ENCODE results near the gene CIRBP.
"Not testable (repeated sequence)": the region's sequence is repeated elsewhere in the genome, so short reads cannot be mapped to it uniquely, and the experiment has no call there.

CIRBP gene

GRCh38 chr19:1295169-1296012 is 26.3 kb downstream of the CIRBP start:
- H3K4me3 ChIP-seq = no peak overlapping the region
- peak overlapping the region; percentile 92 for H3K4me2 ChIP-seq
- peaks cover 56% of the 10 kb centered on the region for H4K20me1 ChIP-seq
- H3K9ac ChIP-seq = no peak overlapping the region
- H3K9me3 ChIP-seq = no peaks in the 10 kb centered on the region
- H3K27ac ChIP-seq = no peak overlapping the region
- no peak for TF ChIP-seq Cebpa-rat (IDR thresholded peaks at IDR 0.05)
- H3K4me1 ChIP-seq = peaks cover 63% of the 10 kb centered on the region
- peaks cover 42% of the 10 kb centered on the region for H3K27me3 ChIP-seq
- peaks cover 4% of the 10 kb centered on the region; the same call in 1 of the 2 replicates for H3K36me3 ChIP-seq

GRCh38 chr19:1296078-1296477 is 26.9 kb downstream of the CIRBP start:
- peaks cover 35% of the 10 kb centered on the region for H3K27me3 ChIP-seq
- no peak overlapping the region; the same call in 1 of the 2 replicates for H3K4me3 ChIP-seq
- H3K36me3 ChIP-seq = peaks cover 4% of the 10 kb centered on the region; the same call in 1 of the 2 replicates
- peak overlapping the region; percentile 69 for H3K4me2 ChIP-seq
- H3K9ac ChIP-seq = no peak overlapping the region
- H3K4me1 ChIP-seq = peaks cover 56% of the 10 kb centered on the region
- H3K27ac ChIP-seq = no peak overlapping the region
- peaks cover 49% of the 10 kb centered on the region for H4K20me1 ChIP-seq
- no peak for TF ChIP-seq Cebpa-rat (IDR thresholded peaks at IDR 0.05)
- H3K9me3 ChIP-seq = no peaks in the 10 kb centered on the region

- Histone ChIP-seq H3K4me2 (peak overlapping the region; percentile 69), H4K20me1 (peaks cover 42% of the 10 kb centered on the region)
Observed at GRCh38 chr19:1296575-1297271, 27.6 kb downstream of the CIRBP start.

GRCh38 chr19:1298235-1298634 is 29.1 kb downstream of the CIRBP start:
- Histone ChIP-seq H3K4me2 (no peak overlapping the region), H3K36me3 (peaks cover 4% of the 10 kb centered on the region; the same call in 1 of the 2 replicates), H3K4me1 (peaks cover 35% of the 10 kb centered on the region), H3K27me3 (peaks cover 14% of the 10 kb centered on the region; the same call in 1 of the 2 replicates), H3K4me3 (no peak overlapping the region), H3K27ac (no peak overlapping the region), H3K9me3 (no peaks in the 10 kb centered on the region), H4K20me1 (peaks cover 27% of the 10 kb centered on the region), H3K9ac (no peak overlapping the region)
- TF ChIP-seq Cebpa-rat (IDR thresholded peaks at IDR 0.05) = no peak

More at GRCh38 chr19:1296575-1297271, 27.6 kb downstream of the CIRBP start:
- peaks cover 50% of the 10 kb centered on the region for H3K4me1 ChIP-seq
- H3K27ac ChIP-seq = no peak overlapping the region
- H3K4me3 ChIP-seq = no peak overlapping the region; the same call in 1 of the 2 replicates
- H3K9ac ChIP-seq = no peak overlapping the region
- H3K9me3 ChIP-seq = no peaks in the 10 kb centered on the region
- H3K36me3 ChIP-seq = peaks cover 4% of the 10 kb centered on the region; the same call in 1 of the 2 replicates
- TF ChIP-seq Cebpa-rat (IDR thresholded peaks at IDR 0.05) = no peak
- H3K27me3 ChIP-seq = peaks cover 29% of the 10 kb centered on the region

GRCh38 chr19:1299801-1300200 is 30.7 kb downstream of the CIRBP start:
- H3K36me3 ChIP-seq = peaks cover 4% of the 10 kb centered on the region; the same call in 1 of the 2 replicates
- H3K9ac ChIP-seq = no peak overlapping the region
- H3K4me3 ChIP-seq = no peak overlapping the region
- H3K4me1 ChIP-seq = peaks cover 19% of the 10 kb centered on the region
- H3K9me3 ChIP-seq = no peaks in the 10 kb centered on the region
- no peak overlapping the region for H3K4me2 ChIP-seq
- H4K20me1 ChIP-seq = peaks cover 12% of the 10 kb centered on the region; the same call in 1 of the 2 replicates
- TF ChIP-seq Cebpa-rat (IDR thresholded peaks at IDR 0.05) = no peak
- H3K27me3 ChIP-seq = peaks cover 2% of the 10 kb centered on the region; the same call in 1 of the 2 replicates
- no peak overlapping the region for H3K27ac ChIP-seq

GRCh38 chr19:1300744-1301490 is 31.8 kb downstream of the CIRBP start:
- H3K4me3 ChIP-seq = no peak overlapping the region
- H3K27ac ChIP-seq = no peak overlapping the region
- no peak for TF ChIP-seq Cebpa-rat (IDR thresholded peaks at IDR 0.05)
- H3K9ac ChIP-seq = no peak overlapping the region
- no peak overlapping the region for H3K4me2 ChIP-seq
- 0 out of 2 replicates have a peak, but pooled peaks cover 4% of the 10 kb centered on the region for H4K20me1 ChIP-seq
- H3K27me3 ChIP-seq = no peaks in the 10 kb centered on the region
- peaks cover 18% of the 10 kb centered on the region for H3K4me1 ChIP-seq
- H3K9me3 ChIP-seq = no peaks in the 10 kb centered on the region
- peaks cover 4% of the 10 kb centered on the region; the same call in 1 of the 2 replicates for H3K36me3 ChIP-seq

GRCh38 chr19:1302533-1303239 is 33.6 kb downstream of the CIRBP start:
- Histone ChIP-seq H3K9me3 (no peaks in the 10 kb centered on the region), H4K20me1 (no peaks in the 10 kb centered on the region), H3K36me3 (peaks cover 4% of the 10 kb centered on the region; the same call in 1 of the 2 replicates), H3K4me3 (no peak overlapping the region), H3K27me3 (no peaks in the 10 kb centered on the region), H3K9ac (no peak overlapping the region), H3K4me2 (no peak overlapping the region), H3K27ac (no peak overlapping the region), H3K4me1 (peaks cover 9% of the 10 kb centered on the region; the same call in 1 of the 2 replicates)
- no peak for TF ChIP-seq Cebpa-rat (IDR thresholded peaks at IDR 0.05)

- H3K4me3 ChIP-seq = no peak overlapping the region
- H3K27ac ChIP-seq = no peak overlapping the region
- no peaks in the 10 kb centered on the region; the same call in 1 of the 2 replicates for H3K36me3 ChIP-seq
- no peaks in the 10 kb centered on the region for H4K20me1 ChIP-seq
- TF ChIP-seq Cebpa-rat (IDR thresholded peaks at IDR 0.05) = no peak
- no peaks in the 10 kb centered on the region for H3K9me3 ChIP-seq
- peaks cover 20% of the 10 kb centered on the region for H3K4me1 ChIP-seq
- H3K27me3 ChIP-seq = no peaks in the 10 kb centered on the region
- no peak overlapping the region for H3K4me2 ChIP-seq
- H3K9ac ChIP-seq = no peak overlapping the region
Observed at GRCh38 chr19:1304197-1304924, 35.2 kb downstream of the CIRBP start.

GRCh38 chr19:1305354-1305753 is 36.2 kb downstream of the CIRBP start:
- not testable (repeated sequence) for H3K9ac ChIP-seq, H3K36me3 ChIP-seq
- H3K4me2 ChIP-seq = 0 out of 2 replicates have a peak overlapping the region, but pooled peaks have one; percentile 17

More at GRCh38 chr19:1305354-1305753, 36.2 kb downstream of the CIRBP start:
- not testable (repeated sequence) for H3K27me3 ChIP-seq, H3K27ac ChIP-seq, H3K9me3 ChIP-seq, H3K4me3 ChIP-seq, H4K20me1 ChIP-seq
- H3K4me1 ChIP-seq = peaks cover 28% of the 10 kb centered on the region
